GM13976 (cell line): ENCODE measurements around the gene OSBPL10.

ENCODE experiments used
- DNase-seq: peaks from one replicate; pipeline ENCODE4 v3.0.0; 2012; ENCODE audit warnings: low spot score
- CTCF ChIP-seq: IDR thresholded peaks from 2 replicates; pipeline ENCODE4 v1.5.1; 2012; ENCODE audit warnings: borderline replicate concordance, mild to moderate bottlenecking; ENCODE audit not compliant: insufficient read depth; ENCODE audit errors: extremely low read depth, missing control alignments, control extremely low read depth
- in situ Hi-C: fragments of 300-500 bp; cut with MboI; formaldehyde crosslinking; loops from one replicate; pipeline ENCODE4 v1.12.0; 2022; ENCODE audit warnings: low sequenced_read_pairs, mixed read lengths, inconsistent platforms; ENCODE audit not compliant: unreplicated experiment

Gene OSBPL10

GRCh38 chr3:31802981-31803740, 177.9 kb downstream of the OSBPL10 start:
- no peak for DNase-seq
- in situ Hi-C loops: no loop called here
- no peak for TF ChIP-seq CTCF

GRCh38 chr3:31800436-31800835, 180.6 kb downstream of the OSBPL10 start:
- DNase-seq: no peak
- in situ Hi-C loops: no loop called here
- no peak for TF ChIP-seq CTCF

- no peak for DNase-seq
- TF ChIP-seq CTCF: no peak
- in situ Hi-C loops: no loop called here
Measured at GRCh38 chr3:31798840-31799239, 182.2 kb downstream of the OSBPL10 start.

GRCh38 chr3:31793821-31794220, 187.2 kb downstream of the OSBPL10 start:
- TF ChIP-seq CTCF: no peak
- DNase-seq: no peak
- in situ Hi-C loops: no loop called here

GRCh38 chr3:31791090-31791430, 190.0 kb downstream of the OSBPL10 start:
- DNase-seq: no peak
- in situ Hi-C loops: no loop called here
- TF ChIP-seq CTCF: no peak

GRCh38 chr3:31790193-31791089, 190.6 kb downstream of the OSBPL10 start:
- no peak for DNase-seq
- TF ChIP-seq CTCF: no peak
- in situ Hi-C loops: no loop called here
